ENCODE results near the gene TMEM39A. TPM values are rescaled to one million over a fixed set of nuclear protein-coding genes. Genes with fewer than 3 reads are reported as not detected.

TMEM39A gene
- total RNA-seq, 4 donors from 2014 or later = 48.1 to 84.1 (median 59.8) TPM

- 97 to 98% methylated on average over 1 of the region's 1 CpG for WGBS, 2 donors
- intact Hi-C loops (cut with DNase I) = no loop called here
- no peak for TF ChIP-seq CTCF (IDR thresholded peaks at IDR 0.05)
- TF ChIP-seq POLR2A (IDR thresholded peaks at IDR 0.05) = no peak
- Histone ChIP-seq H3K4me1 (no peaks in the 10 kb centered on the region), H3K36me3 (peaks cover 22 to 45% of the 10 kb centered on the region in 2 donors), H3K4me3 (replicated peaks in 1 of 3) (no peak overlapping the region), H3K9me3 (no peaks in the 10 kb centered on the region), H3K27ac (no peak overlapping the region), H3K27me3 (no peaks in the 10 kb centered on the region)
- DNase-seq = no peak
Measured at GRCh38 chr3:119403201-119403600, 60.2 kb downstream of the TMEM39A start.

GRCh38 chr3:119402791-119403190, 60.6 kb downstream of the TMEM39A start:
- Histone ChIP-seq H3K36me3 (peaks cover 22 to 45% of the 10 kb centered on the region in 2 donors), H3K9me3 (no peaks in the 10 kb centered on the region), H3K4me1 (no peaks in the 10 kb centered on the region), H3K27ac (no peak overlapping the region), H3K27me3 (no peaks in the 10 kb centered on the region), H3K4me3 (replicated peaks in 1 of 3) (no peak overlapping the region)
- intact Hi-C loops (cut with DNase I) = no loop called here
- no peak for DNase-seq
- WGBS, 2 donors = 88 to 91% methylated on average over 1 of the region's 1 CpG
- TF ChIP-seq POLR2A (IDR thresholded peaks at IDR 0.05) = no peak
- no peak for TF ChIP-seq CTCF (IDR thresholded peaks at IDR 0.05)

DNA sequence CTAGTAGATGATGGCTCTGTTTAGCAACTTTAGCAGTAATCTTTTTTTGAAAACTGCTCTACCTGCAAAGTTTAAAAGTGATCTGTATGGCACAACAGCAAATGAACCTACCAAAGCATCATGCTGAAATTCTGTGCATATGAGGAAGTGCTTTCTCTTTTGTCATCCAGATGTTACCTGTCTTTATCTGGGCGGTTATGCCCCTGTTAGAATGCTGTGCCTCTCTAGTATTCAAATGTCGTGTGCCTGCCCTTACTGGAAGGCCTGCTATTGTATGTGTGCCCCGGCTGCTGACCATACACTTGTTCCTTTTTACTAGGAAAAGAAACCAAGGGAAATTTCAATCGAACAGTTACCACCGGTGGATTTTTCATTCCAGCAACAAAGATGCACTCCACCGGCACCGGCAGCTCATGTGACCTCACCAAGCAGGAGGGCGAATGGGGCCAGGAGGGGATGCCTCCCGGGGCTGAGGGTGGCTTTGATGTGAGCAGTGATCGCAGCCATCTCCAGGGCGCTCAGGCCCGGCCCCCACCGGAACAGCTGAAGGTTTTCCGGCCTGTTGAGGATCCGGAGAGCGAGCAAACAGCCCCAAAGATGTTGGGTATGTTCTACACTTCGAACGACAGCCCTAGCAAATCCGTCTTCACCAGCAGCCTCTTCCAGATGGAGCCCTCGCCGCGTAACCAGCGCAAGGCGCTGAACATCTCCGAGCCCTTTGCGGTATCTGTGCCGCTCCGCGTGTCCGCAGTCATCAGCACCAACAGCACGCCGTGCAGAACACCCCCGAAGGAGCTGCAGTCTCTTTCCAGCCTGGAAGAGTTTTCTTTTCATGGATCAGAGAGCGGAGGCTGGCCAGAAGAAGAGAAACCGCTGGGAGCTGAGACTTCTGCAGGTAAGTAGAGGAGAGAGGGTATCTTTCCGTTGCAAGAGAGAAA, 61.6 kb downstream of the TMEM39A start:
- 89 to 90% methylated on average over 36 of the region's 36 CpGs for WGBS, 2 donors
- no peak for DNase-seq
- no peaks in the 10 kb centered on the region for H3K9me3 ChIP-seq
- H3K4me1 ChIP-seq = no peaks in the 10 kb centered on the region
- TF ChIP-seq CTCF (IDR thresholded peaks at IDR 0.05) = no peak
- no peak for TF ChIP-seq POLR2A (IDR thresholded peaks at IDR 0.05)
- no peak overlapping the region for H3K27ac ChIP-seq
- no peaks in the 10 kb centered on the region for H3K27me3 ChIP-seq
- intact Hi-C loops (cut with DNase I) = no loop called here
- no peak overlapping the region for H3K4me3 ChIP-seq (replicated peaks in 1 of 3)
- H3K36me3 ChIP-seq = peaks cover 22 to 50% of the 10 kb centered on the region in 2 donors

DNA sequence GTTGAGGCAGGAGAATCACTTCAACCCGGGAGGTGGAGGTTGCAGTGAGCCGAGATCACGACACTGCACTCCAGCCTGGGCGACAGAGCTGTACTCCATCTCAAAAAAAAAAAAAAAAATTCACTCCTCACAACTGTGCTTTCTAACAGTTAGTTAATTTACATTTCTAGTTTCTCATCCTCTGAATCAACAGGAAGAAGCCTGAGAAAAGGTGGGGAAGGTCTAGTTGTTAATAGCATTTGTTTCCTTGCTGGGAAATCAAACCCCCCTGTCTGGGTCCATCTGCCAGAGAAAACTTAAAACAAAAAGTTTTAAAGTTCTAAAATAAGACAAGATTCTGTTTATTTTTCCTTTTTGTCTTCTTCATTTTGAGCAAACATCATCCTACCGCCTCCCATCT, 62.3 kb downstream of the TMEM39A start:
- H3K9me3 ChIP-seq = no peaks in the 10 kb centered on the region
- intact Hi-C loops (cut with DNase I) = no loop called here

More for the DNA sequence above, 62.3 kb downstream of the TMEM39A start:
- no peak for DNase-seq
- Histone ChIP-seq H3K36me3 (peaks cover 22 to 54% of the 10 kb centered on the region in 2 donors), H3K27ac (no peak overlapping the region), H3K4me3 (replicated peaks in 1 of 3) (no peak overlapping the region), H3K27me3 (no peaks in the 10 kb centered on the region), H3K4me1 (no peaks in the 10 kb centered on the region)
- WGBS, 2 donors = 95% methylated on average over 5 of the region's 5 CpGs
- TF ChIP-seq POLR2A (IDR thresholded peaks at IDR 0.05) (no peak), CTCF (IDR thresholded peaks at IDR 0.05) (no peak)

All from thyroid gland (tissue), 4 donors.